Hepatocyte (in vitro differentiated cells): ENCODE data around the gene ANKRD2. TPM values are rescaled to one million over a fixed set of nuclear protein-coding genes. Genes with fewer than 3 reads are reported as not detected.

Experiments
- DNase-seq: peaks from one replicate; pipeline ENCODE4 v3.0.0-alpha.2; 2016; ENCODE audit warnings: low spot score
- H2AFZ ChIP-seq: fragments of 200-600 bp; sonication (generic); 2 replicates; pipeline ENCODE4 v1.6.0; 2016; ENCODE audit warnings: antibody characterized with exemption, mild to moderate bottlenecking
- H3K27ac ChIP-seq: fragments of 200-600 bp; sonication (generic); 2 replicates; pipeline ENCODE4 v1.5.1; 2016; ENCODE audit warnings: mild to moderate bottlenecking
- H3K27me3 ChIP-seq: fragments of 200-600 bp; sonication (generic); 2 replicates; pipeline ENCODE4 v1.6.1; 2016
- H3K36me3 ChIP-seq: fragments of 200-600 bp; sonication (generic); replicated peaks from 2 replicates; pipeline ENCODE4 v1.5.1; 2016; ENCODE audit warnings: low read depth; ENCODE audit not compliant: insufficient read depth
- H3K4me1 ChIP-seq: fragments of 200-600 bp; sonication (generic); 2 replicates; pipeline ENCODE4 v1.5.1; 2016; ENCODE audit warnings: mild to moderate bottlenecking, moderate library complexity; ENCODE audit not compliant: insufficient read depth
- H3K4me2 ChIP-seq: fragments of 200-600 bp; sonication (generic); 2 replicates; pipeline ENCODE4 v1.6.0; 2016
- H3K4me3 ChIP-seq: fragments of 200-600 bp; sonication (generic); 2 replicates; pipeline ENCODE4 v1.5.1; 2016; ENCODE audit warnings: mild to moderate bottlenecking
- H3K79me2 ChIP-seq: fragments of 200-600 bp; sonication (generic); 2 replicates; pipeline ENCODE4 v1.6.0; 2017; ENCODE audit warnings: mild to moderate bottlenecking
- H3K9me2 ChIP-seq: fragments of 200-600 bp; sonication (generic); replicated peaks from 2 replicates; pipeline ENCODE4 v1.6.0; 2017; ENCODE audit warnings: mild to moderate bottlenecking; ENCODE audit not compliant: insufficient read depth
- H3K9me3 ChIP-seq: fragments of 200-600 bp; sonication (generic); 2 replicates; pipeline ENCODE4 v1.5.1; 2016; ENCODE audit warnings: low read depth, mild to moderate bottlenecking
- H4K20me1 ChIP-seq: fragments of 200-600 bp; sonication (generic); 2 replicates; pipeline ENCODE4 v1.6.0; 2016; ENCODE audit warnings: mild to moderate bottlenecking; ENCODE audit not compliant: insufficient read depth, poor library complexity, severe bottlenecking
- CTCF ChIP-seq: fragments of 200-600 bp; sonication (generic); IDR thresholded peaks from 2 replicates; pipeline ENCODE4 v1.5.1; 2016; ENCODE audit warnings: antibody characterized with exemption, mild to moderate bottlenecking; ENCODE audit not compliant: poor library complexity
- EZH2 ChIP-seq: fragments of 200-600 bp; sonication (generic); IDR thresholded peaks from 2 replicates; pipeline ENCODE4 v1.6.1; 2016; ENCODE audit warnings: antibody characterized with exemption, mild to moderate bottlenecking, borderline replicate concordance
- EZH2phosphoT487 ChIP-seq: fragments of 200-600 bp; sonication (generic); IDR thresholded peaks from one replicate; pipeline ENCODE4 v1.6.1; 2018; ENCODE audit warnings: antibody characterized with exemption, mild to moderate bottlenecking, low read depth, moderate library complexity; ENCODE audit not compliant: unreplicated experiment, severe bottlenecking
- WGBS: methylation state at CpG from one replicate; pipeline ENCODE4 v1.1.6; 2016; ENCODE audit warnings: low lambda C conversion rate; ENCODE audit errors: missing lambda C conversion rate; 5-methylcytosine and 5-hydroxymethylcytosine counted together
- polyA plus RNA-seq: library from polyadenylated mRNA; unstranded; fragments of >200 nt; fragmentation: Nextera tagmentation; extraction: Ambion mirVana; gene quantifications from 2 replicates; pipeline ENCODE4 v1.2.1, GENCODE V29; 2016
- total RNA-seq: library from RNA; depleted of rRNA; stranded (reverse); fragments of >200 nt; gene quantifications from 2 replicates; pipeline ENCODE4 v1.2.3, GENCODE V29; 2014

ANKRD2 gene
- total and polyA plus RNA-seq, 2 experiments from 2014 or later, result not detected

GRCh38 chr10:97537186-97537869, 35.3 kb upstream of the ANKRD2 start:
- H3K27ac ChIP-seq, result no peak overlapping the region
- H3K4me3 ChIP-seq, result no peak overlapping the region
- H3K79me2 ChIP-seq, result peaks cover 17% of the 10 kb centered on the region
- WGBS, result 90% methylated on average over 5 of the region's 5 CpGs
- H2AFZ ChIP-seq, result no peak overlapping the region
- no peaks in the 10 kb centered on the region for H3K9me2 ChIP-seq
- H3K27me3 ChIP-seq, result no peaks in the 10 kb centered on the region
- H3K36me3 ChIP-seq, result no peaks in the 10 kb centered on the region
- peaks cover 18% of the 10 kb centered on the region for H3K4me1 ChIP-seq
- H3K4me2 ChIP-seq, result no peak overlapping the region
- no peaks in the 10 kb centered on the region for H3K9me3 ChIP-seq
- DNase-seq, result no peak
- no peaks in the 10 kb centered on the region for H4K20me1 ChIP-seq
- no peak for TF ChIP-seq EZH2
- no peak for TF ChIP-seq CTCF
- no peak for TF ChIP-seq EZH2phosphoT487

GRCh38 chr10:97538411-97538810, 34.2 kb upstream of the ANKRD2 start:
- no peak overlapping the region for H3K4me3 ChIP-seq
- H2AFZ ChIP-seq, result no peak overlapping the region
- no peaks in the 10 kb centered on the region for H3K9me2 ChIP-seq
- no peaks in the 10 kb centered on the region for H3K9me3 ChIP-seq
- H4K20me1 ChIP-seq, result no peaks in the 10 kb centered on the region
- TF ChIP-seq EZH2phosphoT487 (no peak), EZH2 (no peak), CTCF (no peak)
- H3K79me2 ChIP-seq, result peaks cover 17% of the 10 kb centered on the region
- H3K36me3 ChIP-seq, result no peaks in the 10 kb centered on the region
- H3K4me2 ChIP-seq, result no peak overlapping the region
- WGBS, result 83% methylated on average over 4 of the region's 4 CpGs
- H3K4me1 ChIP-seq, result peaks cover 27% of the 10 kb centered on the region
- no peak for DNase-seq
- H3K27ac ChIP-seq, result peak overlapping the region; percentile 95
- no peaks in the 10 kb centered on the region for H3K27me3 ChIP-seq

GRCh38 chr10:97538839-97539238, 33.7 kb upstream of the ANKRD2 start:
- no peak for DNase-seq

More at GRCh38 chr10:97538839-97539238, 33.7 kb upstream of the ANKRD2 start:
- H3K27me3 ChIP-seq, result no peaks in the 10 kb centered on the region
- H2AFZ ChIP-seq, result no peak overlapping the region
- 92% methylated on average over 4 of the region's 4 CpGs for WGBS
- H3K27ac ChIP-seq, result peak overlapping the region; percentile 95
- peaks cover 17% of the 10 kb centered on the region for H3K79me2 ChIP-seq
- no peaks in the 10 kb centered on the region for H4K20me1 ChIP-seq
- H3K4me2 ChIP-seq, result no peak overlapping the region
- H3K36me3 ChIP-seq, result no peaks in the 10 kb centered on the region
- peaks cover 30% of the 10 kb centered on the region for H3K4me1 ChIP-seq
- no peak for TF ChIP-seq EZH2phosphoT487
- no peak for TF ChIP-seq EZH2
- TF ChIP-seq CTCF, result no peak
- H3K4me3 ChIP-seq, result no peak overlapping the region
- no peaks in the 10 kb centered on the region for H3K9me3 ChIP-seq
- no peaks in the 10 kb centered on the region for H3K9me2 ChIP-seq
